Heart left ventricle (tissue), 13 donors: ENCODE data around the gene OR2S2.

ENCODE experiments used
- CTCF ChIP-seq, 12 donors: fragments of 200-600 bp; sonication (generic) in 4 of 12; IDR thresholded peaks; one replicate each; pipeline versions ENCODE4 v1.5.0 to v1.8.0; 2018 to 2022; ENCODE audit warnings: antibody characterized with exemption in 12 of 12, mild to moderate bottlenecking in 5 of 12
- POLR2A ChIP-seq, 2 donors: fragments of 450-650 bp; IDR thresholded peaks; one replicate each; pipeline ENCODE4 v1.6.1; 2017; ENCODE audit warnings: antibody characterized with exemption in 2 of 2, mild to moderate bottlenecking in 2 of 2, moderate library complexity in 2 of 2
- donor health status: ischemic (EF 13 %, LVEDD 7.1; RV severe dilation, severe dysfunction).
- donor health status: DM: no; HTN: yes; CAD: no.
- donor health status: DM: no; HTN: no; CAD: no.
- donor health status: ischemic (EF 25% LVEDD 6.9; RV normal size, moderate dysfunction).
- donor health status: ischemic (EF 25% LVEDD 5.7; RV mildly dilated, moderate dysfunction).
- donor health status: ischemic (EF 35%, LVEDD 5.7; RV mildly dilated, moderate dysfunction).
- donor health status: nonischemic (EF 11% LVEDD 7.7; RV severe dilation, severe dysfunction).
- donor health status: DM: yes; HTN: yes; CAD: no.
- donor health status: PGD.
- donor health status: ischemic (EF 29% LVEDD 5.4; RV normal size, mild dysfunction).
- donor health status: nonischemic (EF 23%, LVEDD 6.1; RV moderate dilation, normal function).

- TF ChIP-seq CTCF (IDR thresholded peaks at IDR 0.05): no peak
- no peak for TF ChIP-seq POLR2A (IDR thresholded peaks at IDR 0.05)
These were observed 40.7 kb downstream of the OR2S2 start for GRCh38 chr9:35917261-35917660.
